ENCODE data around the gene GPR61.
A peak's percentile ranks its signal among the peaks of the same experiment; 100 is the strongest.

Gene GPR61

DNA sequence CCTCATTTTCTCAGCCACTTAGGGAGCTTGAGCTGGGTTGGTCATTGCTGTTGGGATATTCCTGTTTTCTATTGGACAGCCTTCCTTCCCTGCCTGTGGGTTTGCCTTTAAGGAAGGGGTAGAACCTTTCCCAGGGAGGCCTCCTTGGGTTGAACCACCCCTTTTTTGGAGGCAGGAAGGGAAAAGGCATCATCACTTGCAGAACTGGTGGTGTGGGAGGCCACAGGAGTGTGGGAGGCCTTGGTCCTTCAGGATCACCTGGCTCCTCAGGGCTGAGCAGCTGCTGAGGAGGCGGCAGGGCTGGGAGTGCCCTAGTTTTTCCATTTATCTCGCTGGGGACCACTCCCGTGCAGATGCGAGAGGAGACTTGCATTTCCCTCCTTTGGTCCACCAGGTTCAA is 46.4 kb upstream of the GPR61 start:
- Histone ChIP-seq H3K27ac (peak overlapping the region; percentile 88), H3K4me1 (ENCODE audit: control insufficient read depth in 1 of 2, insufficient read depth in 1 of 2, low read depth in 1 of 2, low read length in 1 of 2) (peaks cover 20 to 21% of the 10 kb centered on the region in 2 experiments)

GRCh38 chr1:109493805-109494539 is 45.7 kb upstream of the GPR61 start, which contains the start of gene CYB561D1:
CYB561D1 (plus strand) TSS chr1:109494094; CDS start chr1:109494140, 46 bp downstream.
- Histone ChIP-seq H3K27me3 (no peaks in the 10 kb centered on the region), H3K4me1 (ENCODE audit: control insufficient read depth in 1 of 2, insufficient read depth in 1 of 2, low read depth in 1 of 2, low read length in 1 of 2) (peaks cover 20 to 21% of the 10 kb centered on the region in 2 experiments), H3K4me3 (ENCODE audit: low read depth in 1 of 2, low read length in 1 of 2) (peak within 1 kb of the TSS; percentile 98 to 99), H3K27ac (peak within 1 kb of the TSS; percentile 88), H3K36me3 (peaks cover 39% of the 10 kb centered on the region), H3K9me3 (no peaks in the 10 kb centered on the region)
- peak; percentile 97 for TF ChIP-seq CTCF (IDR thresholded peaks at IDR 0.05)

More for the DNA sequence above, 46.4 kb upstream of the GPR61 start:
- no peak for TF ChIP-seq CTCF (IDR thresholded peaks at IDR 0.05)
- H3K36me3 ChIP-seq: peaks cover 31% of the 10 kb centered on the region
- peak overlapping the region; percentile 98 to 99 for H3K4me3 ChIP-seq (ENCODE audit: low read depth in 1 of 2, low read length in 1 of 2)
- H3K27me3 ChIP-seq: no peaks in the 10 kb centered on the region
- no peaks in the 10 kb centered on the region for H3K9me3 ChIP-seq

DNA sequence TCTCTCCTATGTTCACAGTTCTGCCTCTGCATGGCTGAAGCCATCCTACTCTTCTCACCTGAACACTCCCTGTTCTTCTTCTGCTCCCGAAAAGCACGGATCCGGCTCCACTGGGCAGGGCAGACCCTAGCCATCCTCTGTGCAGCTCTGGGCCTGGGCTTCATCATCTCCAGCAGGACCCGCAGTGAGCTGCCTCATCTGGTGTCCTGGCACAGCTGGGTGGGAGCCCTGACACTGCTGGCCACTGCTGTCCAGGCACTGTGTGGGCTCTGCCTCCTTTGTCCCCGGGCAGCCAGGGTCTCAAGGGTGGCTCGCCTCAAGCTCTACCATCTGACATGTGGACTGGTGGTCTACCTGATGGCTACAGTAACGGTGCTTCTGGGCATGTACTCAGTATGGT is 43.9 kb upstream of the GPR61 start:
- Histone ChIP-seq H3K27me3 (no peaks in the 10 kb centered on the region), H3K36me3 (peaks cover 56% of the 10 kb centered on the region), H3K4me3 (ENCODE audit: low read depth in 1 of 2, low read length in 1 of 2) (no peak overlapping the region), H3K9me3 (no peaks in the 10 kb centered on the region), H3K27ac (no peak overlapping the region), H3K4me1 (ENCODE audit: control insufficient read depth in 1 of 2, insufficient read depth in 1 of 2, low read depth in 1 of 2, low read length in 1 of 2) (peaks cover 20 to 21% of the 10 kb centered on the region in 2 experiments)
- no peak for TF ChIP-seq CTCF (IDR thresholded peaks at IDR 0.05)

DNA sequence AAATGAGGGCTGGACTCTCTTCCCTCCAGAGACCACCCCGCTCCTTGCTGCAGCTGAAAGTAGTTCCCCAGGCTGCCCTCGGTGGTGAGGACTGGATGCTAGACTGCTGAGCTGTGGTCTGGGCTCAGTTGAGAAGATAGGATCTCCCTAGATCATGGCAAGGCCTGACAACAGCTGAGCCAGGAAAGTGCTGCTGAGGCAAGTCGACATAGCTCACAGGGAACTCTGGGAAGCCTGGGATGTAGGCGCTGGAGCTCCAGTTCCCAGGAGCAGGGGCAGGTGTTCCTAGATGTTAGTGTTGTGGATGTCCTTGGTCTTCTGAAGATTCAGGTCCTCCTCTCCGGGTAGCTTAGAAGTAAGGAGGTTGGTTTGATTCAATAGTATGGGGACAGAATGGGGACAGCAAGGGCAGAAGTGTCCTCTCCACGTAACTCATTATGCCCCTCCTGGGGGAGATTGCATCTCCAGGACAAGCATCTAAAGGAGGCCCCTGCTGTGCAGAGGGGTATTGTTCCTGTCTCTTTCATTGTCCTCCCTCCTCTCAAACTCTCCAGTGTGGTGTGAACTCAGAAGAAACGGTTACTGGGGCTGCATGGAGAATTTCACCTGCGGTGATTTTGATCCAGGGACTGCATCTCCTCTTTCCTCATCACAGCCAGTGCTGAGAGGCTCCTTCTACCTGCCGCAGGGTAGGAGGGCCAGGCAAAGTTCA is 42.1 kb upstream of the GPR61 start:
- H3K27me3 ChIP-seq: no peaks in the 10 kb centered on the region
- TF ChIP-seq CTCF (IDR thresholded peaks at IDR 0.05): no peak
- no peak overlapping the region for H3K27ac ChIP-seq
- H3K9me3 ChIP-seq: no peaks in the 10 kb centered on the region
- peaks cover 28 to 30% of the 10 kb centered on the region in 2 experiments for H3K4me1 ChIP-seq (ENCODE audit: control insufficient read depth in 1 of 2, insufficient read depth in 1 of 2, low read depth in 1 of 2, low read length in 1 of 2)
- peaks cover 71% of the 10 kb centered on the region for H3K36me3 ChIP-seq
- H3K4me3 ChIP-seq (ENCODE audit: low read depth in 1 of 2, low read length in 1 of 2): no peak overlapping the region

GRCh38 chr1:109498161-109498801 is 41.4 kb upstream of the GPR61 start:
- TF ChIP-seq CTCF (IDR thresholded peaks at IDR 0.05): no peak
- Histone ChIP-seq H3K4me3 (ENCODE audit: low read depth in 1 of 2, low read length in 1 of 2) (no peak overlapping the region), H3K36me3 (peaks cover 71% of the 10 kb centered on the region), H3K4me1 (ENCODE audit: control insufficient read depth in 1 of 2, insufficient read depth in 1 of 2, low read depth in 1 of 2, low read length in 1 of 2) (peaks cover 27 to 32% of the 10 kb centered on the region in 2 experiments), H3K27ac (no peak overlapping the region), H3K9me3 (no peaks in the 10 kb centered on the region), H3K27me3 (no peaks in the 10 kb centered on the region)
